Memory B cell (primary cell): ENCODE data around the gene IFNGR2.
"Not testable (repeated sequence)": the region's sequence is repeated elsewhere in the genome, so short reads cannot be mapped to it uniquely, and the experiment has no call there.

Source experiments
- ATAC-seq: fragments of 150-1000 bp; cut with Tn5 transposase; 2 replicates; pipeline ENCODE4 v1.10.0; 2021; ENCODE audit warnings: low read depth, mild to moderate bottlenecking, moderate library complexity
- DNase-seq, 2 donors: peaks; one replicate each; pipeline ENCODE4 v3.0.0; 2022; ENCODE audit warnings: low spot score in 2 of 2
- H3K27ac Mint-ChIP-seq: one replicate; pipeline ENCODE4 v1.8.0; 2022; ENCODE audit warnings: mild to moderate bottlenecking, moderate library complexity, mixed read lengths
- H3K27me3 Mint-ChIP-seq: one replicate; pipeline ENCODE4 v1.8.0; 2022; ENCODE audit warnings: mixed read lengths
- H3K36me3 Mint-ChIP-seq: one replicate; pipeline ENCODE4 v1.8.0; 2022; ENCODE audit warnings: mild to moderate bottlenecking, mixed read lengths
- H3K4me1 Mint-ChIP-seq: one replicate; pipeline ENCODE4 v1.8.0; 2022; ENCODE audit warnings: mixed read lengths
- H3K4me3 Mint-ChIP-seq: one replicate; pipeline ENCODE4 v1.8.0; 2022; ENCODE audit warnings: mild to moderate bottlenecking, moderate library complexity, mixed read lengths
- H3K9me3 Mint-ChIP-seq: one replicate; pipeline ENCODE4 v1.8.0; 2022; ENCODE audit warnings: mixed read lengths

IFNGR2 gene

DNA sequence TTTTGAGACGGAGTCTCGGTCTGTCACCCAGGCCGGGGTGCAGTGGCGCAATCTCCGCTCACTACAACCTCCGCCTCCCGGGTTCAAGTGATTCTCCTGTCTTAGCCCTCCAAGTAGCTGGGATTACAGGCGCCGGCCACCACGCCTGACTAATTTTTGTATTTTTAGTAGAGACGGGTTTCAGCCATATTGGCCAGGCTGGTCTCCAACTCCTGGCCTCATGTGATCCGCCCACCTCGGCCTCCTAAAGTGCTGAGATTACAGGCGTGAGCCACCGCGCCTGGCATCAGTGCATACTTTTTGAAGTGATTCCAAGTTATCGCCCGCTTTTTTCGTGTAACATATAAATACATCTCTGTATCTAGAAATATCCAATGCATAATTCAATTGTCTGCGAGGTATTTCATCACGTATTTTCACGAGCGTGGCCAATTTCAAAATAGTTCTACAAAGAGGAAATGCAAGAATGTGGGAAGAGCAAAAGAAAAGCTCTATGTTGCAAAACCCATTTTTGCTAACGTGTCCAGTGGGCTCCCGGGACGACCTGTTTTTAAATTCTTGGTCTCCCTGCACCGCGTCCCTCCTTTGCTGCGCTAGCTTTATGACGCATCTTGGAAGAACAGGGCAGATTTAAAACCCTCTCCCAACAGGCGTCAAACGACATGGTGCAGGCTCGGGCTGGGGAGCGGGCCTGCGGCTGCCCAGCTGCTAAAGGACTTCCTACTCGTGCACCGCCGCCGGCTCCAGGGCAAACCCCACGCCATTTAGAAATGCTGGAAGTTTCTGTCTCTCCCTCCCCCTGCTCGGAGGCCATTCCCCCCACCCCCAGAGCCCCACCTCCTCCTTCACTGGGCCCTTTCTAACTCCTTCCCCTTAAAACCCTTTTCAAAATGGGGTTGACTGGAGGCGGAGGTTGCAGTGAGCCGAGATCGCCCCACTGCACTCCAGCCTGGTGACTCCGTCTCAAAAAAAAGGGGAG, 923 bp upstream of the IFNGR2 start:
- Mint-ChIP-seq H3K4me3 (peak overlapping the region; percentile 85), H3K27me3 (no peaks in the 10 kb centered on the region), H3K4me1 (peaks cover 44% of the 10 kb centered on the region), H3K36me3 (peaks cover 16% of the 10 kb centered on the region), H3K9me3 (no peaks in the 10 kb centered on the region), H3K27ac (peak overlapping the region; percentile 88)
- DNase-seq (peak; percentile 26 to 30), ATAC-seq (peak; percentile 51)

DNA sequence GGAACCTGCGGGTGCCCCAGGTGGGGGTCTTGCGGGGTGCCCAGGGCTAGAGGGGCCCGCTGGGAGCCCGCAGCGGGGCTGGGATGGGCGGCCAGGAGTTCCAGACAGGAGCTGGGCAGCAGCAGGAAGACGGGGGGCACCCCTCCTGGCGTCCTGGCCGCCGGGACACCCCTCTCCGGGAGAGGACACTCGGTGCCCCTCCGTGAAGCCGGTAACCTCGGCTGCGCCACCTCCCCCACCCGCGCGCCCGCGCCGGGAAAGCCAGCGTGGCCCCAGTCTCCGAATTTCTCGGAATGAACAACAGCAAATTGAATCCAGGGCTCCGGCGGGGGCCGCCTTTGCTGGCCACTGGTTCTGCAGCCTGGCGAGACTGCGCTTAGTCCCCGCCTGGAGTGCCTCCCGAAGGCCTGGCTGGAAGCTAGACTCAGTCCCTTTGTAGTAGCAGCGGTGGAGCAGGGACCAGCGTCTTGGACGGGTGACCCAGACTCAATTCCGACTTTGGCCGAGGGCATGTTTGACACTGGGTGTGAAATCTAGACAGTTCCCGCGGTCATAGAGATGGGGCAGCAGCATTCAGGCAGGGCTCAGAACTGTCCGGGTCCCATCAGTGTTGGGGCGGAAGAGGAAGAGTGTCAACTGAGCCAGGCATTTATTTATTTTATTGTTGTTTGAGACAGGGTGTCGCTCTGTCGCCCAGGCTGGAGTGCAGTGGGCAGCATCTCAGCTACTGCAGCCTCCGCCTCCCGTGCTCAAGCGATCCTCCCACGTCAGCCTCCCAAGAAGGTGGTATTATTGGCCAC, 773 bp downstream of the IFNGR2 start:
- ATAC-seq (peak; percentile 40), DNase-seq (peak; percentile 40 to 59)
- Mint-ChIP-seq H3K27me3 (no peaks in the 10 kb centered on the region), H3K4me3 (peak overlapping the region; percentile 100), H3K36me3 (peaks cover 21% of the 10 kb centered on the region), H3K27ac (peak overlapping the region; percentile 93), H3K9me3 (no peaks in the 10 kb centered on the region), H3K4me1 (peaks cover 44% of the 10 kb centered on the region)

DNA sequence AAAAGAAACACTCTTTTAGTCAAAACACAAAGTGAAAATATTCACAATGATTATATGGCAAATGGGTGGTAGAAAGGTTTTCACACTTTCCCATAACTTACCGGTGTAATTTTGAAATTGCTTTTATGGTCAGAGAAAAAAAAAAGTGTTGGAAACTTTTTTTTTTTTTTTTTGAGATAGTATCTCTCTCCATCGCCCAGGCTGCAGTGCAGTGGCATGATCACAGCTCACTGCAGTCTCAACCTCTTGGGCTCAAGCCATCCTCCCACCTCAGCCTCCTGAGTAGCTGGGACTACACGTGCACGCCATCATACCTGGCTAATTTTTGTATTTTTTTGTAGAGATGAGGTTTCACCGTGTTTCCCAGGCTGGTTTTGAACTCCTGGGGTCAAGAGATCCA, 3.3 kb downstream of the IFNGR2 start:
- H3K36me3 Mint-ChIP-seq, result peaks cover 30% of the 10 kb centered on the region
- peak overlapping the region; percentile 100 for H3K4me3 Mint-ChIP-seq
- H3K4me1 Mint-ChIP-seq, result peaks cover 49% of the 10 kb centered on the region
- H3K27ac Mint-ChIP-seq, result peak overlapping the region; percentile 93
- DNase-seq (no peak), ATAC-seq (no peak)
- H3K27me3 Mint-ChIP-seq, result no peaks in the 10 kb centered on the region
- no peaks in the 10 kb centered on the region for H3K9me3 Mint-ChIP-seq

DNA sequence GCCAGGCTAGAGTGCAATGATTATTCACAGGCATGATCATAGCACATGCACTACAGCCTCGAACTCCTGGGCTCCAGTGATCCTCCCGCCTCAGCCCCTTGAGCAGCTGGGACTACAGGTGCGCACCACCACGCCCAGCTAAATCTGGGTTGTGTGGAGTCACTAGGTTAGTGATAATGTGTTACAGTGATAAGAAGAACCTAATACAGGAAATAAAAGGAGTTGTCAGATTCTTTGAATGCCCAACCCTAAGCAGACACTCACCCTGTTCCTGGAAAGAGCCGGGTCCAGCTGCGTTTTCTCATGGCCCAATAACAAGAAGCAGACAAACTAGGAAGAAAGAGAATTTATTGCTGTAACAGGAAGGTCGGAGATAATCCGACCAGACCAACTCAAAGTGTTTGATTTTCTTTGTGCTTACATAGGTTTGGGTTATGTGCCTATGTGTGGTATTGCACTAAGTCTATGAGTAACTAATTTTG, 8.8 kb downstream of the IFNGR2 start:
- peaks cover 25% of the 10 kb centered on the region for H3K36me3 Mint-ChIP-seq
- DNase-seq (no peak), ATAC-seq (no peak)
- no peak overlapping the region for H3K4me3 Mint-ChIP-seq
- no peaks in the 10 kb centered on the region for H3K9me3 Mint-ChIP-seq
- no peaks in the 10 kb centered on the region for H3K27me3 Mint-ChIP-seq
- H3K4me1 Mint-ChIP-seq, result peaks cover 44% of the 10 kb centered on the region
- H3K27ac Mint-ChIP-seq, result peak overlapping the region; percentile 91

DNA sequence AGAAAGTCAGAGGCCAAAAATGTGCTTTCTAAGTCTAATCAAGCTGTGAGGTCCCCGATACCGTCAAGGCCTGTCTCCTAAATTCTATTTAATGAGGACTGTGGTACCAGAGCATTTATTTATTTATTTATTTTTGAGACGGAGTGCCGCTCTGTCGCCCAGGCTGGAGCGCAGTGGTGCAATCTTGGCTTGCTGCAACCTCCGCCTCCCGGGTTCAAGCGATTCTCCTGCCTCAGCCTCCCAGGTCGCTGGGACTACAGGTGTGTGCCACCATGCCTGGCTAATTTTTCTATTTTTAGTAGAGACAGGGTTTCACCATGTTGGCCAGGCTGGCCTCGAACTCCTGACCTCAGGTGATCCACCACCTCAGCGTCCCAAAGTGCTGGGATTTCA, 9.2 kb downstream of the IFNGR2 start:
- ATAC-seq, result not testable (repeated sequence)

DNA sequence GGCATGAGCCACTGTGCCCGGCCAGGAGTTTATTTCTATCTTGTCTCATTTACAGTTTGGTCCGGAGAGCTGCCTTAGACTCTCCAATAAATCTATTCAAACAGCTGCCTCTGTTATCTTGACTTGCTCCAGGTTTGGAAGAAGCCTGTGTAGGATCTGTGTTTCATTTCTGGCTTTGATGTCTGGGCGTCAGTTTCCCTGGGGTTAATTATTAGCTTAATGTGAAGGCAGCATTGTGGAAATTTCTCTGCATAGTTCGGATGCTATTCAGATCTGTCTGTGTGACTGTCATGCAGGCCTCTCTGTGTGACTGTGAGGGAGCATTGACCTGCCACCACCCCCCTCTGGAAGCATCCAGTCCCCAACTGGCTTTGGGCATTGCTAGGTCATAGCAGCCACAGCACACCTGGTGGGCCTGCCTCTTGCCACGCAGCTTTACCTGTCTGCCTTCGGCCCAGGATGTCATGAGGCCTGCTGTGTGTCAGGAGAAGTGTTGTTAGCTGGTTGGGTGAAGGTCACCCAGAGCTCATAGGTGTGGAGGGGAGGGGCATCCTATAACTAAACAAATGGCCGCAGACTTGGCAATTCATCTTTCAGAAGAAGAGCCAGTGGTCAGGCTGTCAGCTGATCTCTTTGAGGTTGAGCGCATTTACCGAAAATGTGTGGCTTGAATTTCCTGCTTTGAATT, 9.8 kb downstream of the IFNGR2 start:
- H3K27ac Mint-ChIP-seq, result peak overlapping the region; percentile 91
- H3K9me3 Mint-ChIP-seq, result no peaks in the 10 kb centered on the region
- ATAC-seq, result peak; percentile 39
- no peaks in the 10 kb centered on the region for H3K27me3 Mint-ChIP-seq
- H3K4me1 Mint-ChIP-seq, result peaks cover 39% of the 10 kb centered on the region
- no peak for DNase-seq
- H3K4me3 Mint-ChIP-seq, result peak overlapping the region; percentile 74
- H3K36me3 Mint-ChIP-seq, result peaks cover 23% of the 10 kb centered on the region

More for the DNA sequence above, 9.2 kb downstream of the IFNGR2 start:
- not testable (repeated sequence) for H3K27me3 Mint-ChIP-seq, DNase-seq, H3K9me3 Mint-ChIP-seq
- Mint-ChIP-seq H3K27ac (peak overlapping the region; percentile 91), H3K4me3 (peak overlapping the region; percentile 74), H3K4me1 (peaks cover 39% of the 10 kb centered on the region), H3K36me3 (peaks cover 23% of the 10 kb centered on the region)

DNA sequence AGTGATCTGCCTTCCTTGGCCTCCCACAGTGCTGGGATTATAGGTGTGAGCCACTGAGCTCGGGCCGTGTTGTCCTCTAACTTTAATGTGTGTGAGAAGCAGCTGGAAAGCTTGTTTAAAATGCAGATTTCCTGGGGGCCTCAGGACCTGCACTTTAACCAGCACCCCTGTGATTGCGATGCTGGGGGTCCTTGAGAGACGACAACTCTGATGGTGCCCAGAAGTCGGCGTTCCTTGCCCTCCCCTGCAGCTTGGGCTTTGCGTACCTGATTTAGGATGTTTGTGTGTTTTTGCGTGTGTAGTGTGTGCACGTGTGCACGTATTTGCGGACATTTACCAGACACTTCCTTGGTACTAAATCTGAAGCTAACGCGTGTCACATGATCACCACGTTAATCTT, 10.9 kb downstream of the IFNGR2 start:
- DNase-seq (no peak), ATAC-seq (no peak)
- H3K4me1 Mint-ChIP-seq, result peaks cover 33% of the 10 kb centered on the region
- no peak overlapping the region for H3K4me3 Mint-ChIP-seq
- no peaks in the 10 kb centered on the region for H3K9me3 Mint-ChIP-seq
- H3K36me3 Mint-ChIP-seq, result peaks cover 23% of the 10 kb centered on the region
- peak overlapping the region; percentile 91 for H3K27ac Mint-ChIP-seq
- H3K27me3 Mint-ChIP-seq, result no peaks in the 10 kb centered on the region

DNA sequence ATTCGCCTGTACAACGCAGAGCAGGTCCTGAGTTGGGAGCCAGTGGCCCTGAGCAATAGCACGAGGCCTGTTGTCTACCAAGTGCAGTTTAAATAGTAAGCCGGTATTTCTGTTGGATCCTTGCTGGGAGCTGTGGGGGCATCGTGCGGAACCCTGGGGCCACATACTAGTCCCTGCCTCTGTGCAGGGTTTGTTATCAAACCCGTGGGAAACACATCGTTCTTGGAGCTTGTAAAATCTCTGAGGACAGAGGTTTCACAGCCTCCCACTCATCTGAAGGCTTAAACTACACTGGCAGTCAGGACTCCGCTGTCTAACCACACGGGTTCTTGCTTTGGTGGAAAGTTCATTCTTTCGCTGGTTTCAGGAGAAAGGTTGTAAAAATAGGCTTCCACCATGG, 11.7 kb downstream of the IFNGR2 start:
- Mint-ChIP-seq H3K36me3 (peaks cover 27% of the 10 kb centered on the region), H3K4me1 (peaks cover 26% of the 10 kb centered on the region), H3K27me3 (no peaks in the 10 kb centered on the region), H3K9me3 (no peaks in the 10 kb centered on the region), H3K4me3 (no peak overlapping the region), H3K27ac (peak overlapping the region; percentile 91)
- ATAC-seq, result no peak
- no peak for DNase-seq

DNA sequence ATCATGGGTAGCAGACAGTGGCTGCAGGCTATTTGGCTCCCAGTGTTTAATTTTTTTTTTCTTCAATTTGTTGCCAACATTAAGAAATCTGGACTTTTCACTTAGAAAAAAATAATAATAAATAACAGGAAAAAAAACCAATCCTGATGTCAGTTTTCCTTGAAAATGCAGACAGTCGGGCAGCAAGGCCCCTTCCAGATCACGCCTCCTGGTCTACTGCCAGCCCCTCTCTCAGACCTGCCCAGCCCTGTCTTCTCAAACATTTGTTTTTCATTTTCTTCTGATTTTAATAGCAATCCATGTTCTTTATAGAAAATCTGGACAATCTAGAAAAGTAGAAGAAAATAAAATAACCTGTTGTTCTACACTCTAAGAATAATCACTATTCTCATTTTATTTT, 15.5 kb downstream of the IFNGR2 start:
- DNase-seq, result no peak
- Mint-ChIP-seq H3K27me3 (no peaks in the 10 kb centered on the region), H3K4me1 (peaks cover 9% of the 10 kb centered on the region), H3K4me3 (no peak overlapping the region), H3K36me3 (peaks cover 23% of the 10 kb centered on the region), H3K27ac (no peak overlapping the region), H3K9me3 (no peaks in the 10 kb centered on the region)
- ATAC-seq, result no peak

DNA sequence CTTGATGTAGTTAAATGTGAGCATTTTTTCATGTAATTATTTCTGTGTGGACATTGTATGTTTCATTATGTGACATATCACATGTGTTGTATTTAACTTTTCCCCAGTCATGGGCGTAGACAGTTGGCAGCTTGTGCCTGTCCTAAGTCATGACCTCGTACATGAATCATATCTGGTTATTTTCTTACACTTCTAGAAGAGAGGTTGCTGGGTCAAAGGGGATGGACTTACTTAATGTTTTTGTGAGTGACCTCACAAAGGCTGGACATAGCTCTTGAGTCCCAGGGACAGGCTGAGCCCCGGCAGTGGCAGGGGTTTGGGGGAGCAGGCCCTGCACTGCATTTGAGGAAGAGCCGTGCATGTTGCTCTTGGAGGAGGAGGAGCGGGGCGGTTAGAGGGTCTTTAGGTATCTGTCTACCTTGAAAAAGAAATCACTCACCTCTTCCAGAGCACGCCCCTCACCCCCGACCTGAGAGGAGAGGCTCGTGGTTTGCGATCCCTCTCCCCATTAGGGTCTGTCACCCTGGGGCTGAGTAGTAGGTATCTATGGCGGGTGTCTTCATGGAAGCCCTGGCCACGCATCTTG, 16.4 kb downstream of the IFNGR2 start:
- H3K27me3 Mint-ChIP-seq, result no peaks in the 10 kb centered on the region
- H3K4me1 Mint-ChIP-seq, result peaks cover 8% of the 10 kb centered on the region
- no peak for ATAC-seq
- H3K9me3 Mint-ChIP-seq, result no peaks in the 10 kb centered on the region
- no peak for DNase-seq
- H3K36me3 Mint-ChIP-seq, result peaks cover 25% of the 10 kb centered on the region
- no peak overlapping the region for H3K4me3 Mint-ChIP-seq
- no peak overlapping the region for H3K27ac Mint-ChIP-seq

DNA sequence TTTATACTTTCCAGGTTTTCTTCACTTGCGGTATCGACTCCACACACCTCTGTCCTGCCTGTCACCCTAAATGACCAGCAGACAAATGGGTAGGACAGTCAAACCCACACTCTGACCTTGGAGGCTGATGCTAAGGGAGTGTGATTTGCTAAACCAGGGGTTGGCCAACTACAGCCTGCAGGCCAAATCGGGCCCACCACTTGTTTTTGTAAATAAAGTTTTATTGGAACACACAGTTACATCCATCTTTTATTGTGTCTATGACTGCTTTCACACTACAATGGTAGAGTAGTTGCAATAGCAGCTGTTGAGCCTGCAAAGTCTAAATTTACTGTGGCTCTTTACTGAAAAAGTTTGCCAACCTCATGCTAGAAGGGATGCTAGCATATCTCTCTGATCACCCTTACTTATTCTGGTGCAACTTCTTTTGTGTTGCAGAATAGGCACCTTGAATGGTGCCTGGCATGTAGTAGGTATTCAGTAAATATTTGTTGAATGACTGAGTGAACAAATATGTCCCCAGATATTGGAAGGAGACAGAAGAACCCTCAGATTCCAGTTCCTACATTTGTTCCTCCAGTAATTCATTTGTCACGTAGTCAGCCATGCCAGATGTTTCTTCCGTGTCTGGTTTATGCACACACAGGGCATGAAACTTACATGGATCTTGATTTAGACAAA, 18.6 kb downstream of the IFNGR2 start:
- Mint-ChIP-seq H3K9me3 (no peaks in the 10 kb centered on the region), H3K4me1 (peaks cover 8% of the 10 kb centered on the region), H3K27ac (no peak overlapping the region), H3K4me3 (no peak overlapping the region), H3K27me3 (no peaks in the 10 kb centered on the region), H3K36me3 (peaks cover 30% of the 10 kb centered on the region)
- DNase-seq (no peak), ATAC-seq (no peak)

DNA sequence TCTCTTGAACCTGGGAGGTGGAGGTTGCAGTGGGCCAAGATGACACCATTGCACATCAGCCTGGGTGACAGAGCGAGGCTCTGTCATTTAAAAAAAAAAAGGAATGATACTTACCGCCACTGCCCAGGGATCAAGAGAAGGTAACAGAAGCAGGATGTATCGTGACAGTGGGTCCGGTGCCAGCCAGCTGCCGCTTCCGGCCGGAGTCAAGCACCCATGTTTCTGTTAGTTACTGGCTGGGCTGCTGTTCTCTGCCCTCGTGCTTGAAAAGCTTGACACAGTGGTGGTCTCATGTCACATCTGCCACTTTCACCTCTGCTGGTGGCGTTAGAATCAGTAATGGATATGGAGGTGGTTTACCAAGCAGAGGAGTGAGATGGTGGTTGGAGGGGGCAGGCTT, 21.0 kb downstream of the IFNGR2 start:
- H3K9me3 Mint-ChIP-seq, result no peaks in the 10 kb centered on the region
- no peak for ATAC-seq

DNA sequence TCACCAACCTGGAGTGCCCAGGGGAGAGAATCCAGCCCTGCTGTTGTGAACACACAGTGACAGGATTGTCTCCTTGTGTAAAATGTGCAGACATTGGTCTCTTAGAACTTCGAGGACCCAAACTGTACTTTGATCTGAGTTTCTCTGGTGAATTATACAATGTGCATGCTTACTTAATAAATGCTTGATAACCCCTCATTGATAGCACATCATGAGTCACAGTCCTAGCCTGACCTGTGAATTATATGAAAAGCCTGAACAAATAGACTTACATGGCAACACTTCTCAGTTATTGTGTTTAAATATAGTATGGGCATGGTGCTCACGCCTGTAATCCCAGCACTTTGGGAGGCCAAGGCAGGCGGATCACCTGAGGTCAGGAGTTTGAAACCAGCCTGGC, 22.6 kb downstream of the IFNGR2 start:
- ATAC-seq, result no peak
- no peak for DNase-seq
- Mint-ChIP-seq H3K36me3 (peaks cover 20% of the 10 kb centered on the region), H3K27ac (no peak overlapping the region), H3K9me3 (no peaks in the 10 kb centered on the region), H3K4me1 (peaks cover 11% of the 10 kb centered on the region), H3K4me3 (no peak overlapping the region), H3K27me3 (no peaks in the 10 kb centered on the region)

More for the DNA sequence above, 21.0 kb downstream of the IFNGR2 start:
- Mint-ChIP-seq H3K4me1 (peaks cover 13% of the 10 kb centered on the region), H3K4me3 (no peak overlapping the region), H3K36me3 (peaks cover 31% of the 10 kb centered on the region), H3K27me3 (no peaks in the 10 kb centered on the region), H3K27ac (peak overlapping the region; percentile 62)
- no peak for DNase-seq
